GM12892 (cell line): ENCODE results near the gene AP3B1.

ENCODE experiments used
- POLR2AphosphoS5 ChIP-seq: IDR thresholded peaks from 2 replicates; pipeline ENCODE4 v1.6.1; 2011; ENCODE audit warnings: low read depth, low read length, control low read depth
- TAF1 ChIP-seq: IDR thresholded peaks from 2 replicates; pipeline ENCODE4 v1.6.1; 2011; ENCODE audit warnings: low read depth, mild to moderate bottlenecking, control low read depth, low read length, borderline replicate concordance

- TF ChIP-seq TAF1, result no peak
- no peak for TF ChIP-seq POLR2AphosphoS5
Measured at GRCh38 chr5:78046006-78046405, 248.5 kb downstream of the AP3B1 start.
